COR-L47 (cell line): ENCODE measurements around the gene TNS1.

ENCODE experiments used
- DNase-seq: peaks from one replicate; lab custom pipeline; 2025; lab: John Stamatoyannopoulos, UW

TNS1 gene

GRCh38 chr2:217897816-217898806 is 104.7 kb downstream of the TNS1 start:
- no peak for DNase-seq

DNA sequence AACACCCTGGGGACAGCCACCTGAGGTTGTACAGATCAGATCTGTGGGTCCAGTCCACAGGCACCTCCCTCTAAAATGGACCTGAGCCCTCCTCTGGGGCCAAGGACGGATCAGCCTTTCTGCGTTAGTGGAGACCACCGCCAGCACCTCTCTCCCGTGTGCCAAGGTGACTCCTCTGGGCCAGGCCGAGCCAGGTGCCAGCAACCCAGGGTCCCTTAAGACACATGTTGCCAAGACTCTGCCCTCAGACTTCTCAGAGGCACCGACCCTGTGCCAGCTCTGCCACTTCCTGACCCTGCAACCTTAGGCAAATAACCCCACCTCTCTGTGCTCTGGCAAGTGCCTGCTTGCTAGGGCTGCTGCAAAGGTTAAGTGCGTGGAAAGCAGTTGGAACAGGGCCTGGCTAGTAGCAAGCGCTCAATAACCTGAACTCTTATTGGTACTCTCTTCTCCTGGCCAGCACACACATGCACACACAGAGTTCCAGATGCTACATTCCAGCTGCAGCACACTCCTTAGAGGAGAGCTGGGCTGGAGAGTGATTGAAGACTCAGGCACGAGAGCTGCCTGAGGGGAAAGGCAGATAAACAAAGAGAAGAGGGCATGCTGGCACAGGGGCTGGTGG is 105.6 kb downstream of the TNS1 start:
- DNase-seq, result no peak

GRCh38 chr2:217895070-217895635 is 107.6 kb downstream of the TNS1 start:
- no peak for DNase-seq

GRCh38 chr2:217893440-217893839 is 109.4 kb downstream of the TNS1 start:
- DNase-seq, result no peak

DNA sequence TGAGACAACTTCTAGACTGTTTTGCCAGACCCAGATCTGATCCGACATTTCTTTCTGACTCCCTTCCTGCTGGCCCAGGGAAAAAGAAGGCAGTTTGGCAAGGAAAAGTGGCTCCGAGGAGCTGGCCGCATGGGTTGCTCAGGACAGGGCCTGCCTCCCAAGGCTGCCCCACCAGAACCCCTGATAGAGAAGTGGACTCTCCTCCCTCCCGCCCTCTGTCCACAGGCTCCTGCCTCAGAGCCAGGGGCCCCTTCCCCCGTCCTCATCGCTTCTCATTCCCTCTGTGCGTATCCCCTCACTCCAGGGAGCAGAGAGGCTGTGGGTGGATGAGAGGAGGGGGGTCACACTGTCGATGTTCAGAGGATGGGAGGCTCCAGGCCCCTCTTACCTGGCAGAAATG is 110.2 kb downstream of the TNS1 start:
- DNase-seq, result no peak

GRCh38 chr2:217890445-217890844 is 112.3 kb downstream of the TNS1 start:
- no peak for DNase-seq

DNA sequence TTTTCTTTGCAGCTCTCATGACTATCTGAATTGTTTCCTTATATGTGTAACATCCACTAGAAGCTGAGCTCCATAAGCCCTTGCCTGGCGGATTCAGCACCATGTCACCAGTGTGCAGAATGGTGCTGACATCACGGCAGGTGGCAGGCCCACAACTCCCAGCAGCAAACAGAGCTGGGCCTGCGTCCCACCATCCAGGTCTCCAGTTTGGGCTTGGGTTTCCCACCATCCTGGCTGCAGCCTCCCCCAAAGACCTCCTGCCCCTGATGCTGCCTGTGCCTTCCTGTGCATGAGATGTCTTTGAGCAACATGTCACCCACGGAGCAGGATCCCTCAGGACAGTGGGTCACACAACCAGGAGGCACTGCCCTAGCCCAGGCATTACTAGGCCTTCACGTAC is 113.1 kb downstream of the TNS1 start:
- no peak for DNase-seq

DNA sequence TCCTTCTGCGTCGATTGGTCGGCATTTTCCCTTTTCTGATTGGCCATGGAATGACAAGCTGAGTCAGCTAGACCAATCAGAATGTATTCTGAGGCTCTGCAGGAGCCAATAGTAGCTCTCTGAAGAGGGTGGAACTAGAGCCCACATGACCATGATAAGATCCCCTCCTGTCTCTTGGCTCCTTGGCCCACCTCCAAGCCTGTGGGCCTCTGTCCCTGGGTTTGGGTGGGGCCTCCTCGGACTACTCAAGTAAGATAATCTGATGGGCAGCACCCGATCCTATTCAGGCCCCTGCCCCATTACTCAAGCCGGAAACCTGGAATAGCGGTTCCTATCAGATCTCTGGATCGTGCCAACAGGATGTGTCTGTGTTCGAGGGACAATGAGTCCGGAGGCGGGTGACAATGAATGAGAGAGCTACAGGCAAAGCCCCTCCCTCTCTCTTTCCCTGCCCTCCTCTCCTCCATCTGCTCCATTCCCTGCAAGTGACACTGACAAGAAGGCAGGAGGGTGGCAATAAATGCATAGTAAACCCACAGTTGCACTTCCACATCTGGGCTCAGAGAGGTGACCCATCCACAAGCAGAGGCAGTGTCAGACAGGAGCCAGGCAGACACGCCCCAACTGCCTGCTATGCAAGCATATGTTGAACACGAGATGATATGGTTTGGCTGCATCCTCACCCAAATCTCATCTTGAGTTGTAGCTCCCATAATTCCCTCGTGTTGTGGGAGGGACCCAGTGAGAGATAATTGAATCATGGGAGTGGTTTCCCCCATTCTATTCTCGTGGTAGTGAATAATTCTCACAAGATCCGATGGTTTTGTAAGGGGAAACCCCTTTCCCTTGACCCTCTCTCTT is 114.7 kb downstream of the TNS1 start:
- no peak for DNase-seq

GRCh38 chr2:217886720-217887309 is 116.0 kb downstream of the TNS1 start:
- DNase-seq, result peak; percentile 55

GRCh38 chr2:217886091-217886490 is 116.7 kb downstream of the TNS1 start:
- no peak for DNase-seq

DNA sequence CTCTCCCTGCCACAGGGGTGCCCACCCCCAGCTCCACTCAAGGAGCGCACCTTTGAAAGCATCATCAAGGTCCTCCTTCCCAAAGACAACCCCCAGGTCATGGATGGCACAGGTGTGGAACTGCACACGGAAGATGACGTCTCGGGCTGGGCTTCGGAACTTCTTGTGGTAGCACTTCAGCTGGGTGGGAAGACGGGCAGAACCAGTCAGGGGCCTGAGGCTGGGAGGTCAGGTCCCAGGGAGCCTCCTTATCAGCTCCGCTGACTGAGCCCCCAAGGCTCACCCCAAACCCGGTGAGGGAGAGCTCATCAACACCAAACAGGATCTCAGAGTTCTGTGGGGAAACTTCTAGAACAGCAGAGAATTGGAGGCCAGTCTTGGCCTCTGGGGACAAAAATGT is 117.8 kb downstream of the TNS1 start:
- DNase-seq, result no peak

DNA sequence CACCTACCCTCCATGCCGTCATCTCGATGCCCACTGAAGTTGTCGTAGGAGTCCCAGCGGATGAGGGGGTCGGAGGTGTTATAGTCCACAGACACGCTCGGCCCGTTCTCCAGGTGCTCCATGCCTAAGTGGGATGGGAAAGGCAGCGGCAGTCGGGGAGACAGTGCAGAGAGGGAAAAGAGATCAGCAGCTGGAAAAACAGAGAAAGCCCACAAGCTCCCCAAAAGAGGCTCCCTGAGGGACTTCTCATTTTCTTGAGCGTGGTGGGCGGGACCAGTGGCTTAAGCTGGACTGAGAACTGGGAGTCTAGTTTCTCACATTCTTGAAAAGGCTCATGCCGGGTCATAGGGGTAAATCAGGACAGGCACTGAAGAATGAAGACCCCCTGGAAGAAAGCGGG is 121.9 kb downstream of the TNS1 start:
- no peak for DNase-seq

- DNase-seq, result no peak
Observed at GRCh38 chr2:217880287-217880889, 122.4 kb downstream of the TNS1 start.

- no peak for DNase-seq
Observed at GRCh38 chr2:217878915-217879590, 123.7 kb downstream of the TNS1 start.

- no peak for DNase-seq
Observed at GRCh38 chr2:217877866-217878265, 124.9 kb downstream of the TNS1 start.

GRCh38 chr2:217876253-217876570 is 126.6 kb downstream of the TNS1 start:
- no peak for DNase-seq

- no peak for DNase-seq
Observed at GRCh38 chr2:217875556-217876252, 127.1 kb downstream of the TNS1 start.

DNA sequence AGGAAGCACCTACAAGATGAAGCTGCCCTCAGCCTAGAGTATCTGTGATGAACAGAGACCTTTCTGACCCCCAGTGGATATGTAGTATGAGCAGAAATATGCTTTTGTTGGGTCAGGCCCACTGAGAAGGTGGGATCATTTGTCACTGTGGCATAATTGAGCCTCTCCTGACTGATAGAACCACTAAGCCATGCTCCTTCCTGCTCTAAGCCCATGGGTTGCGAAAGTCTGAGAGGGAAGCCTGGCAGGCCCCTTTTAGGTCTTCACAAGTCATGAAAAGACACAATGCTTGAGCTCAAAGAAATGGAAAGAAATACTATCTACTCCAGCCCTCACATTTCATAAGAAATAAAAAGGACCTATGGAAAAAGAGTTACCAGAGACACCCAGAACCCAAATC is 127.7 kb downstream of the TNS1 start:
- no peak for DNase-seq

- no peak for DNase-seq
Observed at GRCh38 chr2:217873371-217873770, 129.4 kb downstream of the TNS1 start.

GRCh38 chr2:217872319-217872718 is 130.5 kb downstream of the TNS1 start:
- DNase-seq, result no peak
